Measurements from ENCODE around the gene IPO9.

DNA sequence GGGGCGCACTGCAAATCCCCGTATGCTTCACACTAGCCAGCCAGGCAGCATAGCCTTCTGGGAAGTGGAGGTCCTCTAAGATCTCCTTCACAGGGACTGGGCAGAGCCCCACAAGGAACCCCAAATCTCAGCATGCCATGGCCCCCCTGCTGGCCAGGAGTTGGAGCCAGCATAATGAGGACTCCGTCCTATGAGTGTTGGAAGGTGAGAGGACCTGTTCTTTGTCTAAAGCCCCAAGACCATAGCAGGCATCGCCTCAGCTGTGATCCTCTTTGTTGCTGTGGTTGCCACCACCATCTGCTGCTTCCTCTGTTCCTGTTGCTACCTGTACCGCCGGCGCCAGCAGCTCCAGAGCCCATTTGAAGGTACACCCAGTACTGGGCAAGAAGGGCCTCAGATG is 61.3 kb downstream of the IPO9 start:
- TF ChIP-seq POLR2AphosphoS5 (IDR thresholded peaks at IDR 0.05) (no peak), POLR2A (IDR thresholded peaks at IDR 0.05) (no peak)
- TF ChIP-seq, protein P1, sequence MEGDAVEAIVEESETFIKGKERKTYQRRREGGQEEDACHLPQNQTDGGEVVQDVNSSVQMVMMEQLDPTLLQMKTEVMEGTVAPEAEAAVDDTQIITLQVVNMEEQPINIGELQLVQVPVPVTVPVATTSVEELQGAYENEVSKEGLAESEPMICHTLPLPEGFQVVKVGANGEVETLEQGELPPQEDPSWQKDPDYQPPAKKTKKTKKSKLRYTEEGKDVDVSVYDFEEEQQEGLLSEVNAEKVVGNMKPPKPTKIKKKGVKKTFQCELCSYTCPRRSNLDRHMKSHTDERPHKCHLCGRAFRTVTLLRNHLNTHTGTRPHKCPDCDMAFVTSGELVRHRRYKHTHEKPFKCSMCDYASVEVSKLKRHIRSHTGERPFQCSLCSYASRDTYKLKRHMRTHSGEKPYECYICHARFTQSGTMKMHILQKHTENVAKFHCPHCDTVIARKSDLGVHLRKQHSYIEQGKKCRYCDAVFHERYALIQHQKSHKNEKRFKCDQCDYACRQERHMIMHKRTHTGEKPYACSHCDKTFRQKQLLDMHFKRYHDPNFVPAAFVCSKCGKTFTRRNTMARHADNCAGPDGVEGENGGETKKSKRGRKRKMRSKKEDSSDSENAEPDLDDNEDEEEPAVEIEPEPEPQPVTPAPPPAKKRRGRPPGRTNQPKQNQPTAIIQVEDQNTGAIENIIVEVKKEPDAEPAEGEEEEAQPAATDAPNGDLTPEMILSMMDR (IDR thresholded peaks at IDR 0.05), result no peak

All from prostate gland (tissue), 2 donors.